Uterus (tissue), 2 donors: ENCODE results near the gene ANKRD63.

Experiments used
- POLR2A ChIP-seq, 2 donors: fragments of 450-650 bp; IDR thresholded peaks; one replicate each; pipeline ENCODE4 v1.6.1; 2016; ENCODE audit warnings: antibody characterized with exemption in 2 of 2, mild to moderate bottlenecking in 1 of 2, moderate library complexity in 1 of 2
- TF ChIP-seq, protein P1 (sequence below), 4 experiments: fragments of 200-600 bp in 2 of 4; fragments of 450-650 bp in 2 of 4; sonication (generic) in 2 of 4; IDR thresholded peaks; one replicate each; pipeline ENCODE4 v1.5.1; 2016 to 2019; ENCODE audit warnings: antibody characterized with exemption in 4 of 4, mild to moderate bottlenecking in 2 of 4, moderate library complexity in 1 of 4

DNA sequence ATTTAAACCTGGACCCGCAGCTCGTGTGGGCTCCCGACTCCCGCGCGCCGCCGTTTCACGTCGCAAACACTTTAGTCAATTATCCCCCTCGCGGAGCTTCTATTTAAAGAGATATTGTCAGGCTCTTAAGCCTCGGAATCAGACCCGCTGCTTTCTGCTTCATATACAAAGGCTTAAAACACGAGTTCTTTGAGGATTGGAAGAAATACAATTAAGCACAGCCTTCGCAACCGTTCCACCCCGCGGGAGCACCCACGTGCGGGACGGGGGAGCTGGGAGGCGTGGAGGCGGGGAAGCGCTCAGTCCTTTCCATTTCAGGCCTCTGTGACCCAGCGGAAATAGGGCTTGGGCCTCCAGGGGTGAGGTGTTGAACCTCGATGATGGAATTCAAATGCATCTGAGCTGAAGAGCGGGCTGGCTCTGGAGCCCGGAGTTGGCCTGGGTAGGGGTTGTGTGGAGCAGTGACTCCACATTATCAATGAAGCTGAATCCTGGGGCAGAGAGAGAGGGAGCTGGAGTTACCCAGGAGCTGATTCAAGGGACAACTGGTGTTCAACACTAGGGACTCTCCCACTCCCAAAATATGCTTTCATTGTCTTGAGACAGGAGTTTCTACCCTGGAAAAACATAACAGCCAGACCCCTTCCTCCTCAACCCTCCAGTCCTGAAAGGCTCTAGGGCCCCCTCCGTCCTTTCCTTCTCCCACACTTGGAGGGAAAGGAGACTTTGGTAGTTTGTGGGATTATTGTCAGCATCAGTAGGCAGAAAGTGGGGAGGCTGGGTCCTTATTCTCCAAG is 2.4 kb downstream of the ANKRD63 start:
- TF ChIP-seq, protein P1, sequence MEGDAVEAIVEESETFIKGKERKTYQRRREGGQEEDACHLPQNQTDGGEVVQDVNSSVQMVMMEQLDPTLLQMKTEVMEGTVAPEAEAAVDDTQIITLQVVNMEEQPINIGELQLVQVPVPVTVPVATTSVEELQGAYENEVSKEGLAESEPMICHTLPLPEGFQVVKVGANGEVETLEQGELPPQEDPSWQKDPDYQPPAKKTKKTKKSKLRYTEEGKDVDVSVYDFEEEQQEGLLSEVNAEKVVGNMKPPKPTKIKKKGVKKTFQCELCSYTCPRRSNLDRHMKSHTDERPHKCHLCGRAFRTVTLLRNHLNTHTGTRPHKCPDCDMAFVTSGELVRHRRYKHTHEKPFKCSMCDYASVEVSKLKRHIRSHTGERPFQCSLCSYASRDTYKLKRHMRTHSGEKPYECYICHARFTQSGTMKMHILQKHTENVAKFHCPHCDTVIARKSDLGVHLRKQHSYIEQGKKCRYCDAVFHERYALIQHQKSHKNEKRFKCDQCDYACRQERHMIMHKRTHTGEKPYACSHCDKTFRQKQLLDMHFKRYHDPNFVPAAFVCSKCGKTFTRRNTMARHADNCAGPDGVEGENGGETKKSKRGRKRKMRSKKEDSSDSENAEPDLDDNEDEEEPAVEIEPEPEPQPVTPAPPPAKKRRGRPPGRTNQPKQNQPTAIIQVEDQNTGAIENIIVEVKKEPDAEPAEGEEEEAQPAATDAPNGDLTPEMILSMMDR (IDR thresholded peaks at IDR 0.05), result no peak
- no peak for TF ChIP-seq POLR2A (IDR thresholded peaks at IDR 0.05)
